OCI-LY7 (cell line): Measurements from ENCODE around the gene KIAA1217. TPM values are rescaled to one million over a fixed set of nuclear protein-coding genes. Genes with fewer than 3 reads are reported as not detected.

Experiments
- BruUV-seq: library from RNA; stranded (reverse); fragments of 400-500 nt; replicated peaks from 2 replicates; lab custom pipeline; 2021; lab: Mats Ljungman, UMichigan
- CTCF ChIA-PET: fragments of 300-600 bp; sonication (Branson Sonifier 250); formaldehyde crosslinking; loops from one replicate; lab custom pipeline; 2022; ENCODE audit warnings: antibody characterized with exemption; ENCODE audit not compliant: unreplicated experiment; lab: Charles Lee
- POLR2A ChIA-PET: fragments of 300-600 bp; sonication (Branson Sonifier 250); formaldehyde crosslinking; loops from one replicate; lab custom pipeline; 2022; ENCODE audit warnings: antibody characterized with exemption; lab: Charles Lee
- DNase-seq: peaks from one replicate; pipeline ENCODE4 v3.0.0-alpha.2; 2015; ENCODE audit warnings: low spot score
- H2AFZ ChIP-seq: fragments of 200-600 bp; sonication (generic), shearing (Covaris generic); 2 replicates; pipeline ENCODE4 v1.6.1; 2014; ENCODE audit warnings: mild to moderate bottlenecking, antibody characterized with exemption, low read length, moderate library complexity
- H3K27ac ChIP-seq: fragments of 200-600 bp; sonication (generic); 2 replicates; pipeline ENCODE4 v1.5.1; 2014; ENCODE audit warnings: mixed run types, low read depth, mild to moderate bottlenecking, moderate library complexity, low read length, inconsistent platforms; ENCODE audit not compliant: poor library complexity, severe bottlenecking
- H3K36me3 ChIP-seq: fragments of 200-600 bp; sonication (generic); 2 replicates; pipeline ENCODE4 v1.6.1; 2014; ENCODE audit warnings: mild to moderate bottlenecking, antibody characterized with exemption, low read length, moderate library complexity, mixed read lengths; ENCODE audit not compliant: insufficient read depth
- H3K4me1 ChIP-seq: fragments of 200-600 bp; sonication (generic); 2 replicates; pipeline ENCODE4 v1.5.1; 2014; ENCODE audit warnings: mild to moderate bottlenecking, low read length; ENCODE audit not compliant: insufficient read depth, poor library complexity, severe bottlenecking
- H3K4me2 ChIP-seq: fragments of 200-600 bp; sonication (generic); 2 replicates; pipeline ENCODE4 v1.6.1; 2014; ENCODE audit warnings: mild to moderate bottlenecking, low read length
- H3K4me3 ChIP-seq: fragments of 200-600 bp; sonication (generic); 2 replicates; pipeline ENCODE4 v1.5.1; 2014; ENCODE audit warnings: mild to moderate bottlenecking, low read depth, low read length; ENCODE audit not compliant: poor library complexity, severe bottlenecking
- H3K79me2 ChIP-seq: fragments of 200-600 bp; sonication (generic); 2 replicates; pipeline ENCODE4 v1.6.1; 2016; ENCODE audit warnings: low read depth, mild to moderate bottlenecking, low read length, moderate library complexity, mixed read lengths; ENCODE audit not compliant: insufficient read depth
- H3K9me2 ChIP-seq: fragments of 200-600 bp; sonication (generic); 2 replicates; pipeline ENCODE4 v1.6.1; 2016; ENCODE audit warnings: mild to moderate bottlenecking, low read length, mixed read lengths; ENCODE audit not compliant: insufficient read depth
- H3K9me3 ChIP-seq: fragments of 200-600 bp; sonication (generic); 2 replicates; pipeline ENCODE4 v1.6.1; 2014; ENCODE audit warnings: mild to moderate bottlenecking, mixed run types, low read length, mixed read lengths
- H4K20me1 ChIP-seq: fragments of 200-600 bp; sonication (generic); 2 replicates; pipeline ENCODE4 v1.6.1; 2014; ENCODE audit warnings: mild to moderate bottlenecking, antibody characterized with exemption, low read length, moderate library complexity, mixed read lengths; ENCODE audit not compliant: insufficient read depth
- CTCF ChIP-seq: fragments of 200-600 bp; sonication (generic); conservative IDR thresholded peaks from 2 replicates; pipeline ENCODE4 v1.5.1; 2014; ENCODE audit warnings: mild to moderate bottlenecking, antibody characterized with exemption, low read length, moderate library complexity, mixed read lengths
- EZH2phosphoT487 ChIP-seq: fragments of 200-600 bp; sonication (generic); IDR thresholded peaks from 2 replicates; pipeline ENCODE4 v1.6.1; 2018; ENCODE audit warnings: low read depth, borderline replicate concordance, mild to moderate bottlenecking, mixed run types, antibody characterized with exemption, low read length, moderate library complexity, mixed read lengths
- intact Hi-C: fragments of 100-400 bp; cut with micrococcal nuclease; formaldehyde crosslinking; loops from one replicate; pipeline ENCODE4 v1.10.0; 2022; ENCODE audit not compliant: unreplicated experiment
- total RNA-seq, 2 experiments: library from RNA; depleted of rRNA in 1 of 2; stranded (reverse); fragments of >200 nt in 1 of 2; shearing (Covaris generic) in 1 of 2; gene quantifications; 2 replicates each; pipeline ENCODE4 v1.2.3, GENCODE V29; 2014 to 2022

The KIAA1217 gene
- total RNA-seq, 2 experiments from 2014 or later: not detected

- no peak for TF ChIP-seq EZH2phosphoT487
- TF ChIP-seq CTCF: no peak
- Histone ChIP-seq H3K36me3 (no peaks in the 10 kb centered on the region), H3K9me3 (no peaks in the 10 kb centered on the region), H3K79me2 (no peaks in the 10 kb centered on the region), H3K4me2 (no peak overlapping the region), H3K27ac (no peak overlapping the region), H3K4me1 (no peaks in the 10 kb centered on the region), H2AFZ (no peak overlapping the region), H4K20me1 (no peaks in the 10 kb centered on the region), H3K9me2 (no peaks in the 10 kb centered on the region), H3K4me3 (no peak overlapping the region)
- BruUV-seq: no TSS peak
- intact Hi-C loops: no loop called here
- CTCF ChIA-PET: no interaction called here
- no peak for DNase-seq
- POLR2A ChIA-PET: no interaction called here
Measured at GRCh38 chr10:24569330-24569796, 360.4 kb downstream of the KIAA1217 start.

- no peak overlapping the region for H2AFZ ChIP-seq
- no peaks in the 10 kb centered on the region for H3K79me2 ChIP-seq
- POLR2A ChIA-PET: interaction anchor here (0.5 kb wide), 1 partner anchor 227 kb away, joined by 11 read pairs; no protein-coding TSS in a partner anchor
- no peaks in the 10 kb centered on the region for H3K9me3 ChIP-seq
- no peak for DNase-seq
- H3K4me3 ChIP-seq: no peak overlapping the region
- intact Hi-C loops: no loop called here
- TF ChIP-seq EZH2phosphoT487 (no peak), CTCF (no peak)
- H3K4me1 ChIP-seq: no peaks in the 10 kb centered on the region
- no peaks in the 10 kb centered on the region for H4K20me1 ChIP-seq
- no TSS peak for BruUV-seq
- CTCF ChIA-PET: no interaction called here
- no peaks in the 10 kb centered on the region for H3K9me2 ChIP-seq
- H3K36me3 ChIP-seq: no peaks in the 10 kb centered on the region
- no peak overlapping the region for H3K27ac ChIP-seq
- no peak overlapping the region for H3K4me2 ChIP-seq
Measured at GRCh38 chr10:24569828-24570657, 361.1 kb downstream of the KIAA1217 start.

GRCh38 chr10:24570658-24571426 is 361.9 kb downstream of the KIAA1217 start:
- ChIA-PET CTCF (no interaction called here), POLR2A (no interaction called here)
- Histone ChIP-seq H3K79me2 (no peaks in the 10 kb centered on the region), H3K4me1 (no peaks in the 10 kb centered on the region), H2AFZ (no peak overlapping the region), H3K27ac (no peak overlapping the region), H3K4me3 (no peak overlapping the region), H3K9me3 (no peaks in the 10 kb centered on the region), H4K20me1 (no peaks in the 10 kb centered on the region), H3K9me2 (no peaks in the 10 kb centered on the region), H3K36me3 (no peaks in the 10 kb centered on the region), H3K4me2 (no peak overlapping the region)
- DNase-seq: no peak
- no TSS peak for BruUV-seq
- no peak for TF ChIP-seq EZH2phosphoT487
- TF ChIP-seq CTCF: no peak
- intact Hi-C loops: no loop called here
